Activated CD8-positive, alpha-beta memory T cell treated with anti-CD3 and anti-CD28 coated beads for 36 hours (primary cell): ENCODE results near the gene TNFRSF21. TPM values are rescaled to one million over a fixed set of nuclear protein-coding genes. Genes with fewer than 3 reads are reported as not detected.
"Not testable (repeated sequence)": the region's sequence is repeated elsewhere in the genome, so short reads cannot be mapped to it uniquely, and the experiment has no call there.

Source experiments
- CTCF ChIA-PET: fragments of 350-600 bp; sonication (Branson Sonifier 250); formaldehyde crosslinking; loops from one replicate; lab custom pipeline; 2021; ENCODE audit warnings: antibody characterized with exemption; lab: Charles Lee
- POLR2A ChIA-PET: fragments of 350-600 bp; sonication (Branson Sonifier 250); formaldehyde crosslinking; loops from one replicate; lab custom pipeline; 2021; ENCODE audit warnings: antibody characterized with exemption; lab: Charles Lee
- total RNA-seq, 2 experiments: library from RNA; stranded (reverse); gene quantifications; one replicate each; pipeline ENCODE4 v1.2.3, GENCODE V29; 2021

Gene TNFRSF21
- total RNA-seq, 2 experiments from 2014 or later: 2.0 to 2.3 TPM

DNA sequence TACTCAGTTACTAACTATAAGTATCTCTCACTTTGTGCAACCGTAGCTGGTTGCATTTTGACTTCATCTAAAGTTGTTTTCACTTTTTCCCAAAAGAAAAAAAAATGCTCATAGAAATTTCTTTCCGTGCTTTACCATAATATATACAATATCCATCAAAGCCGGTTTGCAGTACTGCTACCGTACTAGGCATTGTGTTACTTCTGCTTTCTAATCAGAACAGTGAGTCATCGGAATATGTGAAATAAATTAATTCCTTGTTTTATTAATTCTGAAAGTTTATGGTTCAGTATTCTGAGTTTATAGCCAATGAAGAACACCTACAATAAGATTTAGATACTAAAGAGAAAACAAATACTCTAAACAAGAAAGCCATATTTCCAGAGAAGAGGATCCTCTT is 72.5 kb downstream of the TNFRSF21 start:
- ChIA-PET CTCF (no interaction called here), POLR2A (no interaction called here)

DNA sequence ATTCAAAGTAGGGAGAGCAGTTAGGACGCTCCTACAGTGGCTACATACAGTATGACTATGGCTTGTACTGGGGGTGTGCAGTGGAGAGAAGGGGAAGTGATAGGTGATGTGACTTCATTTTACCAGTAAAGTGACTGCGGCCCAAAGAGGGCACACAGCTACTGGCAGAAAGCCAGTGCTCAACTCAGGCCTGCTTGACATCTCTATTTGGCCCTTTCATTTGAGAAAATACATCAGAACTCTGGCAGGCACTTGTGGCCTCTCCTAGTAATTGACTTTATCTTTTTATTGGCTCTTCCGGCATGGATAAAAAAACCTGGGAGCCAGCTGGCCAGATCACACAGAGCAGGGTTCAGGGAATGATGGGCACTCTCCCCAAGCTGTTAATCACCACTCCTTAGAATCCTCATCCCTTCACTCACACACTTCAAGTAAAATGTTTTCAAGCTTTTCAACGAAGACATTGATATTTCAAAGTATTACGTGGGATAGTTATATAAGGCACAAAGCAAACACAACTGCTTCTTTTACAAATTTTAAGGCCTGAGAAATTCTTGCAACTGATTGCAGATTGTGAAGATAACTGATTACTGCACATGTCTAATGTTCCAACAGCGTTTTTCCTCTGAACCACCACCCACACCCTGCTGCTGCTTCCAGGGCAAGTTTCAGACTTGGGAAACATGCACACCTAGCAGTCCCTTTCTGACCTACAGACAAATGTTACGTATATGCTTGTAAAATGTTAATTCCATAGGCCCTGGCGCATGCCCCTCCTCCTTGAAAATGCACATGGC is 73.5 kb downstream of the TNFRSF21 start:
- ChIA-PET POLR2A (no interaction called here), CTCF (no interaction called here)

DNA sequence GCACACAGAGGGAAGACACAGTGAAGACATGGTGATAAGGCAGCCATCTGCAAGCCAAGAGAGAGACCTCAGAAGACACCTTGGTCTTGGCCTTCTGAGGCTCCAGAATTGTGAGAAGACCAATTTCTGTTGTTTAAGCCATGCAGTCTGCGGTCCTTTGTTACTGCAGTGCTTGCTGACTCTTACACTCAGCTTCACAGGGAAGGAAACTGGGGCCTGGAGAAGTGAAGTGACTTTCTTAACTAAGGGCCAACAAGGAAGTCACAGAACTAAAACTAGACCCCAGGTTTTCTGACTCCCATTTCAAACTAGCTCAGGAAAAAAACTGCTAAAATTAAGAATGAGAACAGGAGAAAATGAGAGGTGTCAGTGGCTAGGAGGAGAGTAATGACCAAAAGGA is 74.3 kb downstream of the TNFRSF21 start:
- ChIA-PET POLR2A (no interaction called here), CTCF (no interaction called here)

DNA sequence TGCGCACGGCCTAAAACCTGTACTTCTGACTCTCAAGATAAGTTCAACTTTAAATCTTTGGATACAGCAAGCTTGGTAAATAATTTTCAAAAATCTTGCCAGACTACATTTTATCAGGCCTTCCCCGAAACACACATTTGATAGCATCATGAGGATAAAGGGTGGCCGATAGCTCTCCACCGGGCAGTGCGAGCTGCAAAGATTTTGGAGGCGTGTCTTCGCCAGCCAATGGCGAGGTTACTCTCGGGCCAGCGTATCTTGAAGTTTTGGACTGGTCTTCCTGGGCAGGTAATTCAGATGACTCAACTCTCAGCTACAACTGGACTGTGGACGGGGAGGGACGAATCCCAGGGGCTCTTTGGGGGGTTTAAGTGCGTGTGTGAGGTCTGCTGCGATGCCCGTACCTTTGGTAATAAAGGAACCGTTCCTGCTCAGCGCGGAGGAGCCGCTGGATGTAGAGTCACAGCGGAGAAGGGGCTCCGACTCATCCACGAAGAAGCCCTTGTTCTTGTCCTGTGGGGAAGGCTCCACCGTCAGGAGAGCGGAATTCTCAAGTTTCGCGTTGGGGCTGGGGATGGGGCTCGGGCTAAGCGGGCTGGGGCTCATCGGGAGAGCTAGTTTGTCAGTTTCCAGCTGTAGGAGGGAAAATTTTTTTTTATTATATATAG is 75.3 kb downstream of the TNFRSF21 start:
- ChIA-PET POLR2A (no interaction called here), CTCF (no interaction called here)

DNA sequence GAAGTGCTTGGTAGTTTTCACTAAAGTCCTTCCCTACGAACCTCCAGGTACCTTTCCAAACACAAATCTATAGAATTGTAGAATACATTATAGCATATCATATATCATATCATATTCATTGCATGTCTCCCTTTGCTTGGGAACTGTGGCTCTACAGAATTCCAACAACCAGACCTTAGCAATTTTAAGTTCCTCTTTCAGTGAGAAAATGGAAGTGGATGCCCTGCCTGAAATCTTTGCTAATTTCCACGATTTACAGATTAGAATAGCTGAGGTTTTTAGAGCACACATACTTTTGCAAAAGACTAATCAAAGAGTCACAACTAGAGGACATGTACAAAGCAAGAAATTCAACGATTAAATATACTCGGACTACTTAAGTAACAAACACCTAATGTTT is 78.6 kb downstream of the TNFRSF21 start:
- POLR2A ChIA-PET: no interaction called here
- CTCF ChIA-PET: no interaction called here

DNA sequence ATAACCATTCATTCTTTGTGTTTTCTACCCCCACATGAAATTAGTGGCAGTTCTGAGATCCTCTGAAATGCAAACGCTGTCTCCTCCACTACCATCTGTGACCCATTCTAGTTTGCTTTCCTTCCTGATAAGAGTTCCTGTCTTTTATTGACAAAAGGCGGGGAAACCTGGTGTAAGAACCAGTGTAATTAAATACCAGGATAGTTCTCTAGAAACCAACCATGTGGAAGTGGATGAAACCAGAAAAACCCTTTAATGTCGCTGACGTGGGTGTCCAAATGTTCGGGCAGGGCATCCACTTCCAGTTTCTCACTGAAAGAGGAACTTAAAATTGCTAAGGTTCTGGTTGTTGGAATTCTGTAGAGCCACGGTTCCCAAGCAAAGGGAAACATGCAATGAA is 79.1 kb downstream of the TNFRSF21 start:
- ChIA-PET POLR2A (no interaction called here), CTCF (no interaction called here)

DNA sequence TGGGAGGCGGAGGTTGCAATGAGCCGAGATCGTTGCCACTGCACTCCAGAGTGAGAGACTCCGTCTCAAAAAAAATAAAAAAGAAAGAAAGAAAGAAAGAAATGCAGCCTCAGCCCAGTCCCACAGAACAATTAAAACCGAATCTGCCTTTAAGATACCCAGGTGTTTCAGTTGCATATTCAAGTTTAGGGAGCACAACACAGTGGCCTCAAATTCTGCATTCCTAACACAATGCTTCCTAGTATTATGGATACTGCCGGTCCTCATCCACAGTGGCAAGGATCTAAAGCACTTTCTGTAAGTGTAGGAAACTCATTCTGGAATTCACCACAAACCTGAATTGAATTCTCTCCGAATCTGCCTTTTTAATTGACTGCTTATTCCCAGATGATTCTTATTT is 80.5 kb downstream of the TNFRSF21 start:
- POLR2A ChIA-PET: no interaction called here
- CTCF ChIA-PET: no interaction called here

DNA sequence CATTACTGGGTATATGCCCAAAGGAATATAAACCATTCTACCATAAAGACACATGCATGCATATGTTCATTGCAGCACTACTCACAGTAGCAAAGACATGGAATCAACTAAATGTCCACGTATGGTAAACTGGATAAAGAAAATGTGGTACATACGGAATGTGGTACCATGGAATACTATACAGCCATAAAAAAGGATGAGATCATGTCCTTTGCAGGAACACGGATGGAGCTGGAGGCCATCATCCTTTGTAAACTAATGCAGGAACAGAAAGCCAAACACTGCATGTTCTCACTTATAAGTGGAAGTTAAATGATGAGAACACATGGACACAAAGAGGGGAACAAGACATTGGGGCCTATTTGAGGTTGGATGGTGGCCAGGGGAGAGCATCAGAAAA is 81.6 kb downstream of the TNFRSF21 start:
- CTCF ChIA-PET, POLR2A ChIA-PET: not testable (repeated sequence)

DNA sequence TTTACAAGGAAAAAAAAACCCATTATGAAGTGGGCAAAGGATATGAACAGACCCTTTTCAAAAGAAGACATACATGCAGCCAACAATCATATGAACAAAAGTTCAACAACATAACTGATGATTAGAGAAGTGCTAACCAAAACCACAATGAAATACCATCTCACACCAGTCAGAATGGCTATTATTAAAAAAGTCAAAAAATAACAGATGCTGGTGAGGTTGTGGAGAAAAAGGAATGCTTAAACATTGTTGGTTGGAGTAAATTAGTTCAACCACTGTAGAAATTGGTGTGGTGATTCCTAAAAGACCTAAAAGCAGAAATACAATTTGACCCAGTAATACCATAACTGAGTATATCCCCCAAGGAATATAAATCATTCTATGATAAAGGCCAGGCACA is 86.5 kb downstream of the TNFRSF21 start:
- POLR2A ChIA-PET, CTCF ChIA-PET: not testable (repeated sequence)

DNA sequence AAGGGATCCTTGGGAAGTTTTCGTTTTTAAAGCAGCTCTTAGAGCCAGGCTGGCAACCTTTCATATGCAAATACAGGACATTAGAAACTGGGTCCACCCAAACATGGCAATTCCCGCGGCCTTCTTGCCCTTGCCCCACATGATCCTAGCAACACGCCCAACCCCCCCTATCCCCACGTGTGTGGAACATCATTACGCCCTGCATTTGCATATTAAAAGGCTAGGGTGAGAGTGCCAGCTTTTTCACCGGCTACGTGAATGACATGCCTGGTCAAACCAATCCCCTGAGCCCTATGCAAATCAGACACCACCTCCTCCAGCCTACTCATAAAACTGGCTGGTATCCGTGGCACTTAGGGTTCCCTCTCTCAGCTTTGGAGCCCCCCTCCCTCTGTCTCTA is 88.1 kb downstream of the TNFRSF21 start:
- ChIA-PET CTCF (no interaction called here), POLR2A (no interaction called here)

DNA sequence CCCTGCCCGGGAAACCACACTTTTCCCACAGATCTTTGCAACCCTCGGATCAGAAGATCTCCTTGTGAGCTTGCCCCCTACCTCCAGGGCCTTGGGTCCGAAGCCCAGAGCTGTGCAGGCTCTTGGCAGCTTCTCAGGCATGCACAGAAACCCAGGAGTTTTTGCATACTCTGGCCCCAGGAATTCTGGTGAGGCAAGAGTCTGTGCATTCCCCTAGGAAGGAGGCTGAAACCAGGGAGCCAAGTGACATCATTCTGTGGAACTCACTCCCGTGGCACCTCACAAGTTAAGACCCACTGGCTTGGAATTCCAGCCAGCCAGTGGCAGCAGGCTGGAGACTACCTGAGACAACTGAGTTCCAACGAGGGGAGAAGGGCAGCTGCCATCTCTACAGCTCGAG is 100.1 kb downstream of the TNFRSF21 start:
- CTCF ChIA-PET: no interaction called here
- POLR2A ChIA-PET: no interaction called here

DNA sequence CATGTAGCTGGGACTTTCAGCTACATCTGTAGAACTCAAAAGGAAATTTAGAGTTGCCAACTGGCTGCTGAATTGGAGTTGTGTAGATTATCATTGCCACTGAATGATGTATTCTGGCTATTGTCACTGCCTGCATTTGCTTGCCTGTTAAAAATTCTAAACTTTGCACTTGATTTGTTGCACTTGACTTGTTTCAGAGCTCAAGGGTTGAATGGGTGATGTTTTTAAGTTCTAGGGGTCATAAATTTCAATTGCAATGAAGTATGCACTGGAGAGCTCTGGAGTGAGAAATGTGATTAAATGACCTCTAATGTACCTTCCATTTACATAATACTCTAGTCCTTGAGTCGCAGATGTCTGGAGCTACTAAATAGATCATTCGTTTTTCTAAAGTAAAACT is 102.4 kb downstream of the TNFRSF21 start:
- ChIA-PET POLR2A (no interaction called here), CTCF (no interaction called here)

DNA sequence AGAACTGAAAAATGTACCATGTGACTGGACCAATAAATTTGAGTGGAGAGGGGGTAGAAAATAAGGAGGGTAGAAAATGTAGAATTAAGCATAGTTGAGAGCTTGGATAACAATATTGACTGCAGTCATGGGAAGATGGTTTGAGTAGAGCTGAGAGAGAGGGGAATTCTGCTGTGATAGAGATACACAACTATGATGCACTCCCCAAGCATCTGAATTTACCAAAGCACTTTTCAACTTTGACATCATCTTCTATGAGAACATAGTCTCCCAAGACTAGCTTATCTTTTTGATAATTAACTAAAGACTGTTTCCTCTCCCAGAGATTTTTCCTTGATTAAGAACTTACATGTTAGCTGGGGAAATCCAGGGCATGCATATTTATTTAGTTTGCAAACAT is 103.1 kb downstream of the TNFRSF21 start:
- CTCF ChIA-PET: no interaction called here
- POLR2A ChIA-PET: no interaction called here

DNA sequence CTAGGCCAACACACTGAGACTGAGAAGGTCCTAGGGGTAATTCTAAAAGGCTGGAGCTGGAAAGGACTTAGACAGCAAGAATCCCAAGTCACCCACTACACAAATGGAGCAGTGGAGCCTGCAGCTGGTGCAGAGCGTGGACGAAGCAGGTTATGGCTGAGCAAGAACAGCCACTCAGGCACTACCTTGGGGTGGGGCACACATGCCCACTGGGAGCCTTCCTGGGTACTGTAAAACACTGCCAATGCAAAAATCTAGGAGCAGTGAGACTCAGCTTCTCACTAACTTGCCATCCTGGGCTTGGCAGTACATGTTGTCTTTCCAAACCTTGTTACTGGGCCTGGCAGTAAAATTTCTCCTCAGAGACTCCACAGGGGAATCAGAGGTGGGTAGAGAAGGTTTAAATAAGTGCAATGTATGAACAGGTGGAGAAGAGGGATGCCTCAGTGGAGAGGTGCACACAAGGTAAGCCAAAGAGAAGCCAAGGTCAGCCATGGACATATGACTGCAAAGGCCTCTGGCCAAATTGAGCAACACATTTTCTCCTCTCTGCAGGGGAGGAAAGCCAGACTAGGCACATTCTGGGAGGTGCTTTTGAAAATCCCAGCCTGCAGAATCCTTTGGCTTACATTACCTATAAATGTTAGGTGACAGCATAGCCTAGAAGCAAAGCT is 105.6 kb downstream of the TNFRSF21 start:
- CTCF ChIA-PET: no interaction called here
- POLR2A ChIA-PET: no interaction called here

DNA sequence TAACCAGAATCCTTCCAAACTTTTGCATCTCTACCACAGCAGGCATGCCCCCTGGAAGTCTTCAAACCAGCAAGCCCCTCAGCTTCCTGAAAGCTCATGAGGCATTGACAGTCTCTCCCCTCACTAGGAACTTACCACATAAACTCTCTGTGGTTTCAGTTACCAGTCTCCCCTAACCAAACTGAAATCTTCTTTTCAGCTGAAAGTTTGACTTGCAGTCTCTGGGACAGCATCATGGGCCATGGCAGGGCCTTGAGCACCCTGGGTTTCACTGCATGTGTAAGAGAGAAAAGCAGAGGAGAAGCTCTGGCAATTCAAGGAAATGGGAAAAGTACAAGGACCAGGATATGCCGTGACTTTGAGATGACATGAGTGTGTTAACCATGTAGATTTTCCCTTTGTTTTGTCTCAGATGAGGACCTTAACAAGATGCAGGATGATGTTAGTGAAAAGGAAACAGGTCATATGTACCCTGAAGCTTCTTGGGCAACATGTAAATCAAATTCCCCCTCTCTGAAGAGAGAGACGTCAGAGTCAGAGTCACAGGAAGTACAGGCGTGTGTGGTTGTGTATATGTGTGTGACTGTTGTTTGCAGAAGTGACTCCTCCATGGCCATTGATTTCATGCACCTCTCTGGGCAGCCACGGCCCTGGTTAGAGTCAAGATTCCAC is 106.3 kb downstream of the TNFRSF21 start:
- ChIA-PET POLR2A (no interaction called here), CTCF (no interaction called here)

DNA sequence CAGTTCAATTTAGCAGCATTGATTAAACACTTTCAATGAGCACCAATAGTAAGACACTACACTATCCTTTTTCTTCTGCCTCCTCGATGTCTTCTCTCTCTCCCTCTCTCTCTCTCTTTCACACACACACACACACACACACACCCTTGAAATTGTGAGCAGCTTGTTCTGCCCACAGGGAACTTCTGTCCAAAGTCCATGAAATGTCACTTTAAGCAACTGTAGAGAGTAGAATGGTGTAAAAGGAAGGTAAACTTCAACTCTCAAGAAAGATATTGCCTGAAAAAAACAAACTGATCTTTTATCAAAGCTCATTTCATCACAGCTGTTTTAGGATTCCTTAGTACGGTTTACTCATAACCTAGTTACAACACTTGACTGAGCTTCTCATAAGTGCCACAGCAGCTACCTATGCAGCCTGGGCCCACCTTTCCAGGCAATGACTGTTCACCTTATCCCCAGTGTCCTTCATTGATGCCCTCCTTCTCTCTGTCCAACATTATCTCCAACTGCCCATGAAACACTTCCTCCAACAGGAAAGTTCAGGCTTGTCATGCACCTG is 107.0 kb downstream of the TNFRSF21 start:
- CTCF ChIA-PET: no interaction called here
- POLR2A ChIA-PET: no interaction called here

DNA sequence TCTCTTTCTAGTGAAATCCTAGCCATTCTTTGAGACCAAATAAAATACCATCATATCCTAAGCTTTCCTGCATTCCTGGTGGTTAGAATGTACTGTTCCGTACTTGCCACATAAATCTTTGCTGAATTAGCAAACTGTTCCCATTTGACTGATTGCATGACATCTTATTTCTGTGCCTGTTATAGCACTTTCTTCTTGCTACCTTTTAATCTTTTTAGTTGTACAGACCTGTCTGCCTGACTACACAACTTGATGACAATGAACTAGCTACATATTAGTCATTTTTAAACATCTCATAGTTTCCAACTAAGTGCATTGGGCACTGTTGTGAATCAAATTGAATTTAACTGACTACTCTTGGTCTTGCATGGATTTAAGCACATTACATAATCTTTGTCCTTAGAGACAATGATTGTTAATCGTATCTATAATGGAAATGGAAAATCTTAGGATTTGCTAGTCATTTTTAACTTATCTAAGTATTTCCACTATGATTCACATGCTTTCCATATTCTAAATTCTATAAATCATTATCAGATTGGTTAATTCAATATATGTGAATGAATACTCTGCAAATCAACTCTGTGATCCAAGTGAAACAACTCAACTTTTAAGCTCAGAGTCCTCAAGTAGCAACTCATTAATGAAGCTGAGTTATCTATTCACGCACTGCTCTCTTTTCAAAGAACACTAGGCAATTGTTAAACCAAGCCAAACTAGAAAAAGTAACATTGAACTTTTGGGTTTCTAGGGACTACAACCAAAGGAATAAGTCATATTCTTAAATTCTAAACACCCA is 109.0 kb downstream of the TNFRSF21 start:
- ChIA-PET POLR2A (no interaction called here), CTCF (no interaction called here)

DNA sequence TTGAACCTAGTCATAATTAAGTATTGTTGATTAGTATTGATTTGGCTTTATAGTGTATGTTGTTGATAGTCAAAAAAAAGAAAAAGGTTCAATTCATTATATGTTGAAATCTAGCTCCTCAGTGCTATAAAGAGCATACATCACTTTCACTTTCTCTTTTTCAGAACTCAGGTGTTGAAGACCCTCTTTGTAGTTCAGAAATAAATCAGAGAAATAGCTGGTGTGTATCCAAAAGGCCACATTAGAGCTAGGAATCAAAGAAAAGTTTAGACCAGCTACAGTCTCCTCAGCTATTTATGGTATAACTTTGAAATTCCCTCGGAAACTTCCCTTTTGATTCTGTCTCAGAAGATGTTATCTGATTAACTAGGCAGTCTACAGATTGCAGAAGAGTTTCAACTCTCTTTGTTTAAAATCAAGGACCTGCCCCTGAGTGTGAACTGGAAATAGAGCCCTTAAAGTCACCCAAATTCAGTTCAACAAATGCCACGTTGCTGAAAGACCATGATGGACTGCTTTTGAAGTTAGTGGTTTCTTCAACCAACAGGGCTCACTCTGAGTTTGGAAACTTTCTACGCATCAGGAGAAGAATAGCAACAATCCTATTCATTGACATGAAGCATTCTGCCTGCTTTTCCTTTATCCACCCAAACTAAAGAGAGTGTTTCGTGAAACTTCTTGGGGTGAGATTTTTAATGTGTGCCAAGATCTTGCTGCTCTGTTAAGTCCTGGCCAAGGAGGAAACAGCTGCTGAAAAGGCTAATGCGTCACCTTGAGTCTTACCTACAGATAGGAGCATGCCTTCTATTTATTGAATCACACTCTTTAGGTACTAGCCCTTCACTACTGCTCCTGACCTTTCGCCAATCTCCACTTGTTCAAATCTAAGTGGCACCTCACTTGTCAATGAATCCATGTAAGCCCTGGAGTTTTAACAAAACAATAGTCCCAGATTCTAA is 111.7 kb downstream of the TNFRSF21 start:
- ChIA-PET CTCF (no interaction called here), POLR2A (no interaction called here)
